ENCODE data around the gene TIMM29.

The TIMM29 gene

DNA sequence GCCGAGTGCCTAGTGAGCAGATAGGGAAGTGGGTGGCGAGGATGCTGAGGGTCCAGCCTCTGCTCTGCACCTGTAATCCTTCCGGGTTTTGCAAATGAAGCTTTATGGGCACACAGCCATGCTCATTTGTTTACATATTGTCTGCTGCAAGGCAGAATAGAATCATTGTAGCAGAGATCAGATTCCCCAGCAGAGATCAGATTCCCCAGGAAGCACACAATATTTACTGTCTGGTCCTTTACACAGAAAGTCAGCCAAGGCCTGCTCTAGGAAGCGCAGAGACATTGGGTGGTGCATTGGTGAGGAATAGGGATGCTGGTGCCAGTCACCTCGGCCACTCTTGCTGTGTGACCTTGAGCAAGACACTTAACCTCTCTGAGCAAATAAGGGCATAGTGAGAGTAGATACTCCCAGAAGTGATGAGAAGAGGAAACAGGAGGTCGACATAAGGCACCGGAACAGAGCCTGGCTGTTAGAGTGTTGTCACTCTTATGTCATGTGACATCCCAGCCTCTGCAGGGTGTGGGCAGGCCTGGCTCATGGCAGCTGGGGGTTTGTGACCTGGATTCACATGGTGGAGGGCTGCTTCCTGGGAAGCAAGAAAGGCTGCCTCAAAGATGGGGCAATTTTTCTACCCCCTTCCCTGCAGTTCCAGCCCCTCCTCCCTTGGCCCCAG is 31.6 kb upstream of the TIMM29 start:
- ATAC-seq, result no peak; the same call in 2 of the 3 replicates
- TF ChIP-seq, protein P1, sequence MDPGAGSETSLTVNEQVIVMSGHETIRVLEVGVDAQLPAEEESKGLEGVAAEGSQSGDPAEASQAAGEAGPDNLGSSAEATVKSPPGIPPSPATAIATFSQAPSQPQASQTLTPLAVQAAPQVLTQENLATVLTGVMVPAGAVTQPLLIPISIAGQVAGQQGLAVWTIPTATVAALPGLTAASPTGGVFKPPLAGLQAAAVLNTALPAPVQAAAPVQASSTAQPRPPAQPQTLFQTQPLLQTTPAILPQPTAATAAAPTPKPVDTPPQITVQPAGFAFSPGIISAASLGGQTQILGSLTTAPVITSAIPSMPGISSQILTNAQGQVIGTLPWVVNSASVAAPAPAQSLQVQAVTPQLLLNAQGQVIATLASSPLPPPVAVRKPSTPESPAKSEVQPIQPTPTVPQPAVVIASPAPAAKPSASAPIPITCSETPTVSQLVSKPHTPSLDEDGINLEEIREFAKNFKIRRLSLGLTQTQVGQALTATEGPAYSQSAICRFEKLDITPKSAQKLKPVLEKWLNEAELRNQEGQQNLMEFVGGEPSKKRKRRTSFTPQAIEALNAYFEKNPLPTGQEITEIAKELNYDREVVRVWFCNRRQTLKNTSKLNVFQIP (CRISPR knock-in tag; IDR thresholded peaks at IDR 0.05; ENCODE audit: borderline replicate concordance, low read depth), result no peak
- TF ChIP-seq OSR1 (CRISPR knock-in tag; IDR thresholded peaks at IDR 0.05) (no peak), ESRRG (CRISPR knock-in tag; IDR thresholded peaks at IDR 0.05) (no peak), RARB (CRISPR knock-in tag; IDR thresholded peaks at IDR 0.05) (no peak), ZFP30 (CRISPR knock-in tag; IDR thresholded peaks at IDR 0.05) (no peak), ZFP3 (CRISPR knock-in tag; IDR thresholded peaks at IDR 0.05) (no peak), TOX (CRISPR knock-in tag; IDR thresholded peaks at IDR 0.05; ENCODE audit: borderline replicate concordance) (no peak), PPARA (CRISPR knock-in tag; IDR thresholded peaks at IDR 0.05; ENCODE audit: borderline replicate concordance) (no peak), ZNF8 (CRISPR knock-in tag; IDR thresholded peaks at IDR 0.05) (no peak), ARNTL (CRISPR knock-in tag; IDR thresholded peaks at IDR 0.05; ENCODE audit: borderline replicate concordance, low read depth) (no peak), ZNF565 (CRISPR knock-in tag; conservative IDR thresholded peaks at IDR 0.05; ENCODE audit: low read depth) (no peak), BACH2 (CRISPR knock-in tag; IDR thresholded peaks at IDR 0.05; ENCODE audit: borderline replicate concordance) (no peak), TCF4 (CRISPR knock-in tag; IDR thresholded peaks at IDR 0.05; ENCODE audit: borderline replicate concordance) (no peak), ZNF70 (CRISPR knock-in tag; IDR thresholded peaks at IDR 0.05) (no peak), SNAI2 (CRISPR knock-in tag; IDR thresholded peaks at IDR 0.05) (no peak), ZC3H10 (CRISPR knock-in tag; IDR thresholded peaks at IDR 0.05) (no peak), GLIS3 (CRISPR knock-in tag; IDR thresholded peaks at IDR 0.05) (no peak)
- TF ChIP-seq, protein P2, sequence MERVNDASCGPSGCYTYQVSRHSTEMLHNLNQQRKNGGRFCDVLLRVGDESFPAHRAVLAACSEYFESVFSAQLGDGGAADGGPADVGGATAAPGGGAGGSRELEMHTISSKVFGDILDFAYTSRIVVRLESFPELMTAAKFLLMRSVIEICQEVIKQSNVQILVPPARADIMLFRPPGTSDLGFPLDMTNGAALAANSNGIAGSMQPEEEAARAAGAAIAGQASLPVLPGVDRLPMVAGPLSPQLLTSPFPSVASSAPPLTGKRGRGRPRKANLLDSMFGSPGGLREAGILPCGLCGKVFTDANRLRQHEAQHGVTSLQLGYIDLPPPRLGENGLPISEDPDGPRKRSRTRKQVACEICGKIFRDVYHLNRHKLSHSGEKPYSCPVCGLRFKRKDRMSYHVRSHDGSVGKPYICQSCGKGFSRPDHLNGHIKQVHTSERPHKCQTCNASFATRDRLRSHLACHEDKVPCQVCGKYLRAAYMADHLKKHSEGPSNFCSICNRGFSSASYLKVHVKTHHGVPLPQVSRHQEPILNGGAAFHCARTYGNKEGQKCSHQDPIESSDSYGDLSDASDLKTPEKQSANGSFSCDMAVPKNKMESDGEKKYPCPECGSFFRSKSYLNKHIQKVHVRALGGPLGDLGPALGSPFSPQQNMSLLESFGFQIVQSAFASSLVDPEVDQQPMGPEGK (CRISPR knock-in tag; IDR thresholded peaks at IDR 0.05; ENCODE audit: borderline replicate concordance), result no peak
- TF ChIP-seq, protein P3, sequence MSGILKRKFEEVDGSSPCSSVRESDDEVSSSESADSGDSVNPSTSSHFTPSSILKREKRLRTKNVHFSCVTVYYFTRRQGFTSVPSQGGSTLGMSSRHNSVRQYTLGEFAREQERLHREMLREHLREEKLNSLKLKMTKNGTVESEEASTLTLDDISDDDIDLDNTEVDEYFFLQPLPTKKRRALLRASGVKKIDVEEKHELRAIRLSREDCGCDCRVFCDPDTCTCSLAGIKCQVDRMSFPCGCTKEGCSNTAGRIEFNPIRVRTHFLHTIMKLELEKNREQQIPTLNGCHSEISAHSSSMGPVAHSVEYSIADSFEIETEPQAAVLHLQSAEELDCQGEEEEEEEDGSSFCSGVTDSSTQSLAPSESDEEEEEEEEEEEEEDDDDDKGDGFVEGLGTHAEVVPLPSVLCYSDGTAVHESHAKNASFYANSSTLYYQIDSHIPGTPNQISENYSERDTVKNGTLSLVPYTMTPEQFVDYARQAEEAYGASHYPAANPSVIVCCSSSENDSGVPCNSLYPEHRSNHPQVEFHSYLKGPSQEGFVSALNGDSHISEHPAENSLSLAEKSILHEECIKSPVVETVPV (CRISPR knock-in tag; IDR thresholded peaks at IDR 0.05), result no peak
- TF ChIP-seq, protein P4, sequence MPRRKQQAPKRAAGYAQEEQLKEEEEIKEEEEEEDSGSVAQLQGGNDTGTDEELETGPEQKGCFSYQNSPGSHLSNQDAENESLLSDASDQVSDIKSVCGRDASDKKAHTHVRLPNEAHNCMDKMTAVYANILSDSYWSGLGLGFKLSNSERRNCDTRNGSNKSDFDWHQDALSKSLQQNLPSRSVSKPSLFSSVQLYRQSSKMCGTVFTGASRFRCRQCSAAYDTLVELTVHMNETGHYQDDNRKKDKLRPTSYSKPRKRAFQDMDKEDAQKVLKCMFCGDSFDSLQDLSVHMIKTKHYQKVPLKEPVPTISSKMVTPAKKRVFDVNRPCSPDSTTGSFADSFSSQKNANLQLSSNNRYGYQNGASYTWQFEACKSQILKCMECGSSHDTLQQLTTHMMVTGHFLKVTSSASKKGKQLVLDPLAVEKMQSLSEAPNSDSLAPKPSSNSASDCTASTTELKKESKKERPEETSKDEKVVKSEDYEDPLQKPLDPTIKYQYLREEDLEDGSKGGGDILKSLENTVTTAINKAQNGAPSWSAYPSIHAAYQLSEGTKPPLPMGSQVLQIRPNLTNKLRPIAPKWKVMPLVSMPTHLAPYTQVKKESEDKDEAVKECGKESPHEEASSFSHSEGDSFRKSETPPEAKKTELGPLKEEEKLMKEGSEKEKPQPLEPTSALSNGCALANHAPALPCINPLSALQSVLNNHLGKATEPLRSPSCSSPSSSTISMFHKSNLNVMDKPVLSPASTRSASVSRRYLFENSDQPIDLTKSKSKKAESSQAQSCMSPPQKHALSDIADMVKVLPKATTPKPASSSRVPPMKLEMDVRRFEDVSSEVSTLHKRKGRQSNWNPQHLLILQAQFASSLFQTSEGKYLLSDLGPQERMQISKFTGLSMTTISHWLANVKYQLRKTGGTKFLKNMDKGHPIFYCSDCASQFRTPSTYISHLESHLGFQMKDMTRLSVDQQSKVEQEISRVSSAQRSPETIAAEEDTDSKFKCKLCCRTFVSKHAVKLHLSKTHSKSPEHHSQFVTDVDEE (CRISPR knock-in tag; IDR thresholded peaks at IDR 0.05), result no peak

DNA sequence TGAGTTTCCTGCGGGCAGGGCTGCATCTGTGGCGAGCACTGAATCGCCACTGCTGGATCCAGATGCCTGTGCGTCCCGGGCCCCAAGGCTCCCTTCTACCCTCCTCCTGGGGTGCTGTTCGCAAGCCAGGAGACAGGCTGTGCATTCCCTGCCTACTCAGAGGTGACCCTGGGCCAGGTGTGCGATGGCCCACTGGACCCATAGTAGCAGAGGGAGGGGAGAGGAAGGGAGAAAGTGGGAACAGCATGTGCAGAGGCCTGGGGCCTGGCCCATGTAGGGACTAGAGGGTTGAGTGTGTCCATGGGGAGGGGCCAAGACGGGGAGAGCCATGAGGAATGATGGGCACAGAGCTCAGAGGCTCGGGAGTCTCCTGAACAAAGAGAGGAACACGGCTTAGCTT is 30.0 kb upstream of the TIMM29 start:
- TF ChIP-seq, protein P2 (CRISPR knock-in tag; IDR thresholded peaks at IDR 0.05; ENCODE audit: borderline replicate concordance), result no peak
- TF ChIP-seq, protein P5, sequence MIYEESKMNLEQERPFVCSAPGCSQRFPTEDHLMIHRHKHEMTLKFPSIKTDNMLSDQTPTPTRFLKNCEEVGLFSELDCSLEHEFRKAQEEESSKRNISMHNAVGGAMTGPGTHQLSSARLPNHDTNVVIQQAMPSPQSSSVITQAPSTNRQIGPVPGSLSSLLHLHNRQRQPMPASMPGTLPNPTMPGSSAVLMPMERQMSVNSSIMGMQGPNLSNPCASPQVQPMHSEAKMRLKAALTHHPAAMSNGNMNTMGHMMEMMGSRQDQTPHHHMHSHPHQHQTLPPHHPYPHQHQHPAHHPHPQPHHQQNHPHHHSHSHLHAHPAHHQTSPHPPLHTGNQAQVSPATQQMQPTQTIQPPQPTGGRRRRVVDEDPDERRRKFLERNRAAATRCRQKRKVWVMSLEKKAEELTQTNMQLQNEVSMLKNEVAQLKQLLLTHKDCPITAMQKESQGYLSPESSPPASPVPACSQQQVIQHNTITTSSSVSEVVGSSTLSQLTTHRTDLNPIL (CRISPR knock-in tag; IDR thresholded peaks at IDR 0.05; ENCODE audit: low read depth), result no peak
- TF ChIP-seq OSR1 (CRISPR knock-in tag; IDR thresholded peaks at IDR 0.05) (no peak), RARB (CRISPR knock-in tag; IDR thresholded peaks at IDR 0.05) (no peak), ZFP3 (CRISPR knock-in tag; IDR thresholded peaks at IDR 0.05) (no peak), TCF4 (CRISPR knock-in tag; IDR thresholded peaks at IDR 0.05; ENCODE audit: borderline replicate concordance) (no peak), ISL1 (CRISPR knock-in tag; IDR thresholded peaks at IDR 0.05) (no peak), BACH2 (CRISPR knock-in tag; IDR thresholded peaks at IDR 0.05; ENCODE audit: borderline replicate concordance) (no peak), ZNF70 (CRISPR knock-in tag; IDR thresholded peaks at IDR 0.05) (no peak), CSDC2 (CRISPR knock-in tag; IDR thresholded peaks at IDR 0.05) (no peak), GLIS3 (CRISPR knock-in tag; IDR thresholded peaks at IDR 0.05) (no peak), PPARA (CRISPR knock-in tag; IDR thresholded peaks at IDR 0.05; ENCODE audit: borderline replicate concordance) (no peak), SNAI2 (CRISPR knock-in tag; IDR thresholded peaks at IDR 0.05) (no peak), ZNF565 (CRISPR knock-in tag; conservative IDR thresholded peaks at IDR 0.05; ENCODE audit: low read depth) (no peak), ESRRG (CRISPR knock-in tag; IDR thresholded peaks at IDR 0.05) (no peak), ZNF8 (CRISPR knock-in tag; IDR thresholded peaks at IDR 0.05) (no peak)
- TF ChIP-seq, protein P3 (CRISPR knock-in tag; IDR thresholded peaks at IDR 0.05), result no peak

More for the DNA sequence above, 30.0 kb upstream of the TIMM29 start:
- ATAC-seq, result peak; percentile 25; the same call in 1 of the 3 replicates
